Measurements from ENCODE around the gene ARHGDIA. TPM values are rescaled to one million over a fixed set of nuclear protein-coding genes. Genes with fewer than 3 reads are reported as not detected.

Gene ARHGDIA
- total RNA-seq, 1 experiment from 2014 or later = 247 TPM

- no peak for TF ChIP-seq E2F4 (CRISPR knock-in tag; IDR thresholded peaks at IDR 0.05; ENCODE audit: borderline replicate concordance, low read depth)
- no peak for TF ChIP-seq ZNF281 (CRISPR knock-in tag; IDR thresholded peaks at IDR 0.05)
- TF ChIP-seq KAT7 (CRISPR knock-in tag; IDR thresholded peaks at IDR 0.05; ENCODE audit: borderline replicate concordance) = no peak
- no peak for TF ChIP-seq ZNF121 (CRISPR knock-in tag; IDR thresholded peaks at IDR 0.05)
Measured at GRCh38 chr17:81845881-81846742, 25.0 kb downstream of the ARHGDIA start (continued).

- Mint-ChIP-seq H3K9me3 (no peaks in the 10 kb centered on the region), H3K4me1 (no peaks in the 10 kb centered on the region), H3K27me3 (ENCODE audit: low read depth) (no peaks in the 10 kb centered on the region), H3K27ac (no peak overlapping the region), H3K36me3 (peaks cover 34% of the 10 kb centered on the region), H3K4me3 (no peak overlapping the region)
- no peak for ATAC-seq
- ChIA-PET POLR2A (no interaction called here), CTCF (no interaction called here)
- TF ChIP-seq ZNF281 (CRISPR knock-in tag; IDR thresholded peaks at IDR 0.05) (no peak), ATF6 (CRISPR knock-in tag; IDR thresholded peaks at IDR 0.05) (no peak), MYBL2 (CRISPR knock-in tag; IDR thresholded peaks at IDR 0.05) (no peak)
- DNase-seq (ENCODE audit: low spot score) = no peak
Measured at GRCh38 chr17:81845361-81845760, 25.8 kb downstream of the ARHGDIA start.

- ATAC-seq (no peak), DNase-seq (ENCODE audit: low spot score) (no peak)
- Mint-ChIP-seq H3K27me3 (ENCODE audit: low read depth) (no peaks in the 10 kb centered on the region), H3K4me1 (no peaks in the 10 kb centered on the region), H3K9me3 (no peaks in the 10 kb centered on the region), H3K4me3 (no peak overlapping the region), H3K27ac (no peak overlapping the region), H3K36me3 (peaks cover 34% of the 10 kb centered on the region)
- no peak for TF ChIP-seq ZNF512 (CRISPR knock-in tag; IDR thresholded peaks at IDR 0.05; ENCODE audit: borderline replicate concordance)
- ChIA-PET CTCF (no interaction called here), POLR2A (no interaction called here)
Measured at GRCh38 chr17:81844887-81845286, 26.2 kb downstream of the ARHGDIA start.
